H1 (cell line): Measurements from ENCODE around the gene TMEM35A. TPM values are rescaled to one million over a fixed set of nuclear protein-coding genes. Genes with fewer than 3 reads are reported as not detected.

Source experiments
- CTCF ChIP-seq, 3 experiments: IDR thresholded peaks; 1 replicate in 2 of 3; 2 replicates in 1 of 3; pipeline versions ENCODE4 v1.5.1 to v1.6.1; 2011; ENCODE audit warnings: low read length in 3 of 3, mild to moderate bottlenecking in 3 of 3, inconsistent platforms in 2 of 3, low read depth in 1 of 3, moderate library complexity in 1 of 3; ENCODE audit not compliant: insufficient read depth in 1 of 3; ENCODE audit errors: control extremely low read depth in 1 of 3
- FOSL1 ChIP-seq: IDR thresholded peaks from 2 replicates; pipeline ENCODE4 v1.6.1; 2011; ENCODE audit warnings: mild to moderate bottlenecking, low read depth, low read length, moderate library complexity; ENCODE audit not compliant: insufficient read depth
- MAFK ChIP-seq: IDR thresholded peaks from 2 replicates; pipeline ENCODE4 v1.6.1; 2012; ENCODE audit warnings: low read depth, mild to moderate bottlenecking, improper control_type of control experiment, low read length
- NRF1 ChIP-seq: IDR thresholded peaks from 2 replicates; pipeline ENCODE4 v1.6.1; 2011; ENCODE audit warnings: mild to moderate bottlenecking, low read depth, low read length, improper control_type of control experiment
- PHF8 ChIP-seq: fragments of 200-600 bp; sonication (generic); conservative IDR thresholded peaks from 2 replicates; pipeline ENCODE4 v1.7.1; 2012; ENCODE audit warnings: low read depth, mild to moderate bottlenecking, inconsistent platforms, low read length, moderate library complexity
- POLR2A ChIP-seq, 2 experiments: IDR thresholded peaks; 1 replicate in 1 of 2; 2 replicates in 1 of 2; pipeline ENCODE4 v1.6.1; 2011; ENCODE audit warnings: low read depth in 2 of 2, low read length in 2 of 2, mild to moderate bottlenecking in 2 of 2; ENCODE audit errors: control extremely low read depth in 1 of 2
- TBP ChIP-seq: IDR thresholded peaks from 2 replicates; pipeline ENCODE4 v1.6.1; 2011; ENCODE audit warnings: low read depth, low read length, improper control_type of control experiment
- polyA plus RNA-seq, 7 experiments: library from polyadenylated mRNA; depleted of rRNA in 3 of 7; stranded (reverse) in 5 of 7; unstranded in 2 of 7; fragments of >200 nt in 5 of 7; fragments of 200-250 nt in 2 of 7; gene quantifications; 1 replicate in 5 of 7; 2 replicates in 1 of 7; 4 replicates in 1 of 7; pipeline versions ENCODE4 v1.2.1 to v1.2.3, GENCODE V29; 2011 to 2013; ENCODE audit warnings: missing spikeins in 2 of 7, mixed read lengths in 2 of 7
- total RNA-seq: library from RNA; stranded (reverse); fragmentation: NEBNext Ultra II Directional; extraction: Animal tissue kit (Norgen Biotek cat#: 25700); gene quantifications from 2 replicates; pipeline ENCODE4 v1.2.1, GENCODE V29; 2021

Gene TMEM35A
- total and polyA plus RNA-seq, 2 of the 8 experiments (the other 6 are each of a cell fraction or from before 2014, with no cell fraction given) = 5.5 to 5.8 TPM

- TF ChIP-seq NRF1 (peak; percentile 30; the same call in 1 of the 2 replicates), MAFK (no peak), TBP (0 out of 2 replicates have a peak, but pooled peaks have one; percentile 30), CTCF (IDR thresholded peaks at IDR 0.05; ENCODE audit: control extremely low read depth in 1 of 3, insufficient read depth in 1 of 3, low read depth in 1 of 3, low read length in 3 of 3) (no peak), FOSL1 (no peak), POLR2A (IDR thresholded peaks at IDR 0.05; ENCODE audit: control extremely low read depth in 1 of 2, low read depth in 2 of 2, low read length in 2 of 2) (peak in 1 of 2 experiments; percentile 71; a peak in 1 of 3 replicates), PHF8 (0 out of 2 replicates have a peak, but pooled peaks have one; percentile 36)
Observed at GRCh38 chrX:101051549-101052302, 27.0 kb upstream of the TMEM35A start, which contains the start of gene TRMT2B (continued).
